ENCODE data around the gene CHCHD6.

DNA sequence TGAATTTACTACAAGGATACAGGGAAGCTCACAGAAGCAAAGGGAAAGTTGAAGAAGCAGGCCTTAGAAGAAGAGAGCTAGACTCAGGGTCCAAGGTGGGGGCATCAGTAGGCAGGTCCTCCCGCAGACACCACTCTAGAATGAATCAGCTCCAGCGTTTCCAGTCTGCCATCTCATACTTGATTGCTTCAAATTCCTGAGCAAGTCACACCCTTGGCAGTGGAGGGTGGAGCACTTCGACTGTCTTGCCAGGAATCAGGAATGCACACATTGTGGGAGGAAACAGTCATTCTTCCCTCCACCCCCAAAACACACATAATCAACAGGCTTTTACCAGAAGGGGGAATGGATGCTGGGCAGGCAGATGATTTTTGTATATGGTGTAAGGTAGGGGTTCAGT lies 78.5 kb downstream of the CHCHD6 start:
- TF ChIP-seq POLR2A (IDR thresholded peaks at IDR 0.05; ENCODE audit: low read length) (no peak), GATA1 (IDR thresholded peaks at IDR 0.05; ENCODE audit: low read depth, low read length) (no peak)

Measured in erythroblast (primary cell).